Vagina (tissue), 2 donors: ENCODE results near the gene BSND. TPM values are rescaled to one million over a fixed set of nuclear protein-coding genes. Genes with fewer than 3 reads are reported as not detected.

Experiments used
- DNase-seq, 2 donors: peaks; one replicate each; pipeline ENCODE4 v3.0.0-alpha.2; 2017; ENCODE audit errors: extremely low spot score in 2 of 2
- H3K27ac ChIP-seq: fragments of 200-600 bp; sonication (generic); one replicate; pipeline ENCODE4 v1.5.1; 2019
- H3K27me3 ChIP-seq: fragments of 200-600 bp; sonication (generic); one replicate; pipeline ENCODE4 v1.5.1; 2019
- H3K36me3 ChIP-seq, 2 donors: fragments of 200-600 bp; sonication (generic); one replicate each; pipeline ENCODE4 v1.5.1; 2017 to 2019
- H3K4me1 ChIP-seq: fragments of 200-600 bp; sonication (generic); one replicate; pipeline ENCODE4 v1.5.1; 2019
- H3K4me3 ChIP-seq, 2 donors: fragments of 200-600 bp; sonication (generic); 1 replicate in 1 of 2; 2 replicates in 1 of 2; pipeline ENCODE4 v1.5.1; 2016 to 2019
- H3K9me3 ChIP-seq: fragments of 200-600 bp; sonication (generic); one replicate; pipeline ENCODE4 v1.5.1; 2019
- CTCF ChIP-seq, 3 experiments: fragments of 450-650 bp in 2 of 3; fragments of 200-600 bp in 1 of 3; sonication (generic) in 1 of 3; IDR thresholded peaks; one replicate each; pipeline ENCODE4 v1.5.1; 2017 to 2019; ENCODE audit warnings: antibody characterized with exemption in 3 of 3, mild to moderate bottlenecking in 2 of 3, moderate library complexity in 2 of 3
- POLR2A ChIP-seq, 2 donors: fragments of 450-650 bp; IDR thresholded peaks; one replicate each; pipeline ENCODE4 v1.6.1; 2017; ENCODE audit warnings: antibody characterized with exemption in 2 of 2, mild to moderate bottlenecking in 2 of 2, moderate library complexity in 2 of 2
- POLR2AphosphoS5 ChIP-seq, 2 donors: sonication (generic); formaldehyde crosslinking; IDR thresholded peaks; one replicate each; pipeline ENCODE4 v1.9.0; 2017; ENCODE audit warnings: antibody characterized with exemption in 2 of 2, mild to moderate bottlenecking in 2 of 2, low read depth in 1 of 2; ENCODE audit not compliant: insufficient read depth in 1 of 2
- intact Hi-C: fragments of 100-400 bp; cut with DNase I; formaldehyde crosslinking; loops from one replicate; pipeline ENCODE4 v1.15.1; 2023
- total RNA-seq: library from RNA; depleted of rRNA; stranded (reverse); fragments of >200 nt; gene quantifications from one replicate; pipeline ENCODE4 v1.2.3, GENCODE V29; 2016

The BSND gene
- total RNA-seq, 1 donor from 2014 or later = not detected

- no peaks in the 10 kb centered on the region for H3K27me3 ChIP-seq
- no peak overlapping the region for H3K27ac ChIP-seq
- H3K4me3 ChIP-seq = no peak overlapping the region
- DNase-seq = no peak
- H3K4me1 ChIP-seq = no peaks in the 10 kb centered on the region
- intact Hi-C loops = no loop called here
- no peaks in the 10 kb centered on the region for H3K9me3 ChIP-seq
- TF ChIP-seq POLR2AphosphoS5 (IDR thresholded peaks at IDR 0.05; ENCODE audit: insufficient read depth in 1 of 2, low read depth in 1 of 2) = no peak
- H3K36me3 ChIP-seq = no peaks in the 10 kb centered on the region
Observed at GRCh38 chr1:55002686-55003085, 4.0 kb downstream of the BSND start.

- no peak for DNase-seq
- Histone ChIP-seq H3K4me3 (no peak overlapping the region), H3K27ac (no peak overlapping the region), H3K36me3 (no peaks in the 10 kb centered on the region), H3K27me3 (no peaks in the 10 kb centered on the region), H3K9me3 (no peaks in the 10 kb centered on the region), H3K4me1 (no peaks in the 10 kb centered on the region)
- no peak for TF ChIP-seq CTCF (IDR thresholded peaks at IDR 0.05)
- intact Hi-C loops = no loop called here
Observed at GRCh38 chr1:55005351-55006140, 6.8 kb downstream of the BSND start.

GRCh38 chr1:55006931-55007330 is 8.2 kb downstream of the BSND start:
- no peak for DNase-seq
- intact Hi-C loops = no loop called here
- Histone ChIP-seq H3K4me1 (no peaks in the 10 kb centered on the region), H3K36me3 (no peaks in the 10 kb centered on the region), H3K4me3 (no peak overlapping the region), H3K27me3 (no peaks in the 10 kb centered on the region), H3K27ac (no peak overlapping the region), H3K9me3 (no peaks in the 10 kb centered on the region)
- TF ChIP-seq POLR2A (IDR thresholded peaks at IDR 0.05) (no peak), CTCF (IDR thresholded peaks at IDR 0.05) (no peak), POLR2AphosphoS5 (IDR thresholded peaks at IDR 0.05; ENCODE audit: insufficient read depth in 1 of 2, low read depth in 1 of 2) (no peak)

- Histone ChIP-seq H3K4me1 (no peaks in the 10 kb centered on the region), H3K27me3 (no peaks in the 10 kb centered on the region), H3K9me3 (no peaks in the 10 kb centered on the region), H3K4me3 (no peak overlapping the region), H3K36me3 (no peaks in the 10 kb centered on the region), H3K27ac (no peak overlapping the region)
- intact Hi-C loops = no loop called here
- TF ChIP-seq CTCF (IDR thresholded peaks at IDR 0.05) (no peak), POLR2A (IDR thresholded peaks at IDR 0.05) (no peak), POLR2AphosphoS5 (IDR thresholded peaks at IDR 0.05; ENCODE audit: insufficient read depth in 1 of 2, low read depth in 1 of 2) (no peak)
- DNase-seq = no peak
Observed at GRCh38 chr1:55007625-55008024, 8.9 kb downstream of the BSND start.

- no peaks in the 10 kb centered on the region for H3K36me3 ChIP-seq
- no peaks in the 10 kb centered on the region for H3K9me3 ChIP-seq
- no peak overlapping the region for H3K27ac ChIP-seq
- intact Hi-C loops = no loop called here
- H3K4me1 ChIP-seq = no peaks in the 10 kb centered on the region
- no peak for DNase-seq
- no peak for TF ChIP-seq CTCF (IDR thresholded peaks at IDR 0.05)
- TF ChIP-seq POLR2AphosphoS5 (IDR thresholded peaks at IDR 0.05; ENCODE audit: insufficient read depth in 1 of 2, low read depth in 1 of 2) = no peak
- TF ChIP-seq POLR2A (IDR thresholded peaks at IDR 0.05) = no peak
- H3K27me3 ChIP-seq = no peaks in the 10 kb centered on the region
- H3K4me3 ChIP-seq = no peak overlapping the region
Observed at GRCh38 chr1:55010194-55010886, 11.6 kb downstream of the BSND start.
